GM18873 (cell line): Measurements from ENCODE around the gene KRTAP16-1.
"Not testable (repeated sequence)": the region's sequence is repeated elsewhere in the genome, so short reads cannot be mapped to it uniquely, and the experiment has no call there.

Experiments used
- ATAC-seq: cut with Tn5 transposase; IDR thresholded peaks from one replicate; pipeline ENCODE4 v1.9.1; 2021; ENCODE audit warnings: mild to moderate bottlenecking, moderate library complexity, moderate number of reproducible peaks; ENCODE audit not compliant: unreplicated experiment, low FRiP score

KRTAP16-1 gene

DNA sequence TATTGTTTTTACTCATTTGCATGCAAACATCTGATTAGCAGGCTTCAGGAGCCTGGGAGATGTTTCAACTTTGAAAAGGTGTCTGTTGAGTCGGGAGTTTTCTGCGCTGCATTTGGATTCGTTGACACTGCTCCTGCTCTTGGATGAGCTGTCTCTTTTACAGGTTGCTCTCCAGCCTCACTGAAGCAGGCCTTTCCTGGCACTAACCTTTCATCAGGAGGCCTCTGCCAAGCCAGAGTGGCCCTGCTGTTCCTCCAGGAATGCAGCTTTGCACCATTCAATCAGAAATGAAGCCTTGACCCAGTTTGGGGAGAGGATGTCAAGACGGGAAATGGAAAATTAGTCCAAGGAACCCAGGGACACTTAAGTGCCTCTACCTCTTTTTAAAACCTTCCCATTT lies 6.1 kb downstream of the KRTAP16-1 start:
- no peak for ATAC-seq

- ATAC-seq: no peak
Measured at GRCh38 chr17:41301916-41302901, 6.9 kb downstream of the KRTAP16-1 start, which contains the start of gene KRTAP29-1. TSS of gene KRTAP29-1 (minus strand) at chr17:41302851. CDS start at chr17:41302851, 0 bp downstream.

DNA sequence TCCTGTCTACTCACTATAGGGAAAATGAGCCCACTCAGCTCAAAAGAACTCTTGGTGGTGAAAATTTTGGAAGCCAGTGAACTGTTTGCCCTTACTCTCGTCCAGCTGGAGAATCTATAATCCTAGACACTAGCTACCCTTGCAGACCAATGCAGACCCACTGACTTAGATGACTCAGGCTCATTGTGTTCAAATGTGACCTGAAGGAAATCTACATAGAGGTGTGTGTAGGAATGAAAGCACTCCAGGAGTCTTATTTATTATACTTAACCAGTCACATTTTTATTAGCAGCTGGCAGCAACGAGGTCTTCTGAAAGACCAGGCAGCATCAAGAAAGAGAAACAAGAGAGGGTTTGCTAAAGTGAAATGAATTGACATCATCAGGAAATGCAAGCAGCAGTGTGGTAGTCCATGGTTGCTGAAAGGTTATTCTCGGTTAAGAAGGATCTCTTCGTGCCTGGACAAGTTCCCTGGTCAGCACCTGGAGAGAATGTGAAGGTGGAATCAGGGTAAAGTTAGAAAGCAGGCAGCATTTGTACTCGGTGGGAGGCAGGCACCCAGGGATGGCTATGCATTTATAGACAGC lies 7.8 kb downstream of the KRTAP16-1 start:
- no peak for ATAC-seq

DNA sequence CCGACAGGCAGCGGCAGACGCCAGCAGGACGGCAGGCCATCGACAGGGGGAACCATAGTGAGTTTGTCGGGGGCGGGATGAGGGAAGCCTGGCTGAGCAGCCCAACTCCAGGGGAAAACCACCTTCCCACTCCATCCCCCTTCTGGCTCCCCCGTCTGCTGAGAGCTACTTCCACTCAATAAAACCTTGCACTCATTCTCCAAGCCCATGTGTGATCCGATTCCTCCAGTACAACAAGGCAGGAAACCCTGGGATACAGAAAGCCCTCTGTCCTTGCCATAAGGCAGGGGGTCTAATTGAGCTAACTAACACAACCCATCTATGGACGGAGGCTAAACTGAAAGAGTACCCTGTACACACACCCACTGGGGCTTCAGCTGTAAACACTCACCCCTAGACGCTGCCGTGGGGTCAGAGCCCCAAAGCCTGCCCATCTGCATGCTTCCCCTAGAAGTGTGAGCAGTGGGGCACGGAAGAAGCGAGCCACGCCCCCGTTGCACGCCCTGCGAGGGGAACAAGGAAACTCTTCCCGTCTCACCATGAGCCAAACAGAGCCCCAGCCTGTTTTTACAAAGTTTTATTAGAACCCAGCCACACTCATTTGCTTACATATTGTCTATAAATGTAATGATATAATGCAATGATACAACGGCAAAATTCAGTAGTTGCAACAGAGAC lies 10.5 kb downstream of the KRTAP16-1 start:
- ATAC-seq: no peak

DNA sequence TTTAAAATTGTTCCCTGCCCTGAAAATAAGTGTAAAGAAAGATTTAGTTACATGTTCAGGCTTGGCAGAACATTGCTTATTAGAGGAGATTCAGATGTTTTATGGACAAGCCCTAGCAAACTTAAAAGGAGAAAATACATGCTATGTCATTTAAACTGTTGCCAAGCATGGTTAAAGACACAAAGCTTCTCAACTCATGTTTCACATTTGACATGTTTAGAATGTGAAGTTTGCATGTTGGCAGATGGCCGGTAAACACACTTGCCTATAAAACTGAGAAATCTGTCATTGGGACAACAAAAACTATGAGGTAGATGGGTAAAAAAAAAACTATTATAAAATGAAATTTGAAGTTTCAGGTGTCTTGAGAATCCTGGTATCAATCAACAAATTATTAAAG lies 12.3 kb downstream of the KRTAP16-1 start:
- ATAC-seq: no peak

- no peak for ATAC-seq
Measured at GRCh38 chr17:41294016-41294415, 15.1 kb downstream of the KRTAP16-1 start.

- ATAC-seq: no peak
Measured at GRCh38 chr17:41287050-41287449, 22.1 kb downstream of the KRTAP16-1 start.

- ATAC-seq: no peak
Measured at GRCh38 chr17:41284546-41284945, 24.6 kb downstream of the KRTAP16-1 start.

GRCh38 chr17:41284043-41284442 lies 25.1 kb downstream of the KRTAP16-1 start:
- no peak for ATAC-seq

GRCh38 chr17:41278176-41278955 lies 30.7 kb downstream of the KRTAP16-1 start:
- no peak for ATAC-seq

GRCh38 chr17:41275648-41276190 lies 33.4 kb downstream of the KRTAP16-1 start, which contains the start of gene KRTAP9-7:
TSS of gene KRTAP9-7 (plus strand) at chr17:41275698. CDS start at chr17:41275698, 0 bp downstream.
- ATAC-seq: not testable (repeated sequence)

- ATAC-seq: no peak
Measured at GRCh38 chr17:41271858-41272257, 37.3 kb downstream of the KRTAP16-1 start.

DNA sequence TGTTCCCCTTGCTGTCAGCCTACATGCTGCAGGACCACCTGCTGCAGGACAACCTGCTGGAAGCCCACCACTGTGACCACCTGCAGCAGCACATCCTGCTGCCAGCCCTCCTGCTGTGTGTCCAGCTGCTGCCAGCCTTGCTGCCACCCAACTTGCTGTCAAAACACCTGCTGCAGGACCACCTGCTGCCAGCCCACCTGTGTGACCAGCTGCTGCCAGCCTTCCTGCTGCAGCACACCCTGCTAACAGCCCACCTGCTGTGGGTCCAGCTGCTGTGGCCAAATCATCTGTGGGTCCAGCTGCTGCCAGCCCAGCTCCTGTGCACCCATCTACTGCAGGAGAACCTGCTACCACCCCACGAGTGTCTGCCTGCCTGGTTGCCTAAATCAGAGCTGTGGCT lies 37.8 kb downstream of the KRTAP16-1 start:
- ATAC-seq: not testable (repeated sequence)

DNA sequence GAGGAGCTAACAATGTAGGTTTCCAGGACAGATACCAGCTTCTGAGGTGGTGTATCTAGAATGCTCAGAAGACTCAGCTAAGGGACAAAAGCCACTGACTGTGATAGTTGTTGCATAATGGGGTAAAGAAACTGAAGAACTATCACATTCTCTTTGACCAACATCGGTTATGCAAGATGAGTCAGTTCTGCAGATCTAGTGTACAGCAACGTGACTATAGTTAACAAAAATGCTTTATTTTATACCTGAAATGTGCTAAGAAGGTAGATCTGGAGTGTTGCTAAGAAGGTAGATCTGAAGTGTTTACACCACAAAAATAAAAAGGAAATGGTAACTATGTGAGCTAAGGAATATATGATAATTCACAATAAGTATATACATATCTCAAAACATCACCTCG lies 41.4 kb downstream of the KRTAP16-1 start:
- no peak for ATAC-seq

DNA sequence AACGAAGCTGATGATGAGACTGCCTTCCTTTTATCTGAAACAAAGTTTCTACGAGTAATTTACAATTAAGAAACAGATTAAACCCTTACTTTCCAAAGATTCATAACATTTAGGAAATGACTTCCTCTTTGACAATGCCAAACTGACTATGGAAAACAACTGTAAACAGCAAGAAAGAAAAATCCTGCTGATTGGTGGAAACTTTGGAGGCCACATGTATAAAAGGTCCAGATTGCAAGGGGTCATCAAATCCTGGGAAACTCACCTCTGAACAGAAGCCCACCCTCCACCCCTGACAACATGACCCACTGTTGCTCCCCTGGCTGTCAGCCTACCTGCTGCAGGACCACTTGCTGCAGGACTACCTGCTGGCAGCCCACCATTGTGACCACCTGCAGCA lies 44.0 kb downstream of the KRTAP16-1 start, which contains the start of gene KRTAP9-6:
TSS of gene KRTAP9-6 (plus strand) at position 301 of the 400 bp plus-strand sequence. CDS start at position 301, 0 bp downstream.
- ATAC-seq: no peak

- ATAC-seq: no peak
Measured at GRCh38 chr17:41264599-41264998, 44.5 kb downstream of the KRTAP16-1 start.

DNA sequence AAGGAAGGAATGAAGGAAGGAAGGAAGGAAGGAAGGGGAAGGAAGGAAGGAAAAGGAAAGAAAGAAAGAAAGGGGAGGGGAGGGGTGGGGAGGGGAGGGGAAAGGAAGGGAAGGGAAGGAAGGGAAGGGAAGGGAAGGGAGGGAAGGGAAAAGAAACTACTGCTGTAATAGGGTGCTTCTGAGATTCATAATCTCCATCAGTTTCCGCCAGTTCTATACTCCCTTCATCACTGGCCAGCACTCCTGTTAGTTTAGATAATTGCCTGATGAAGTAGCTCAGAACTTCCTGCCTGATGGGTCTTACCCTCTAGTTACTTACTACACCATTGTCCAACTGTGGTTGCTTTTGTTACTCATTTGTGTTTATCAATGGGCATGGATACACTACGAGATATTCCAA lies 45.9 kb downstream of the KRTAP16-1 start:
- ATAC-seq: no peak

DNA sequence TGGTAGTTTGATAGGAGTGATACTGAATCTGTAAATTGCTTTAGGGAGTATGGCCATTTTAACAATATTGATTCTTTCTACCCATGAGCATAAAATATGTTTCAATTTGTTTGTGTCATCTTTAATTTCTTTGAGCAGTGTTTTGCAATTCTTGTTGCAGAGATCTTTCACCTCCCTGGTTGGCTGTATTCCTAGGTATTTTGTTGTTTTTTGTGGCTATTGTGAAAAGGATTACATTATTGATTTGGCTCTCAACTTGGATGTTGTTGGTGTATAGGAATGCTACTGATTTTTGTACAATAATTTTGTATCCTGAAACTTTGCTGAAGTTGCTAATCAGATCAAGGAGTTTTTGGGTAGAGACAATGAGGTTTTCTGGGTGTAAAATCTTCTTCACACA lies 50.7 kb downstream of the KRTAP16-1 start:
- no peak for ATAC-seq
